Cerebellar cortex (tissue), 1 donor: Measurements from ENCODE around the gene SLC6A1.
A peak's percentile ranks its signal among the peaks of the same experiment; 100 is the strongest.

Experiments used
- DNase-seq: peaks from one replicate; pipeline ENCODE4 v3.0.0-alpha.2; 2015; ENCODE audit warnings: low spot score

The SLC6A1 gene

DNA sequence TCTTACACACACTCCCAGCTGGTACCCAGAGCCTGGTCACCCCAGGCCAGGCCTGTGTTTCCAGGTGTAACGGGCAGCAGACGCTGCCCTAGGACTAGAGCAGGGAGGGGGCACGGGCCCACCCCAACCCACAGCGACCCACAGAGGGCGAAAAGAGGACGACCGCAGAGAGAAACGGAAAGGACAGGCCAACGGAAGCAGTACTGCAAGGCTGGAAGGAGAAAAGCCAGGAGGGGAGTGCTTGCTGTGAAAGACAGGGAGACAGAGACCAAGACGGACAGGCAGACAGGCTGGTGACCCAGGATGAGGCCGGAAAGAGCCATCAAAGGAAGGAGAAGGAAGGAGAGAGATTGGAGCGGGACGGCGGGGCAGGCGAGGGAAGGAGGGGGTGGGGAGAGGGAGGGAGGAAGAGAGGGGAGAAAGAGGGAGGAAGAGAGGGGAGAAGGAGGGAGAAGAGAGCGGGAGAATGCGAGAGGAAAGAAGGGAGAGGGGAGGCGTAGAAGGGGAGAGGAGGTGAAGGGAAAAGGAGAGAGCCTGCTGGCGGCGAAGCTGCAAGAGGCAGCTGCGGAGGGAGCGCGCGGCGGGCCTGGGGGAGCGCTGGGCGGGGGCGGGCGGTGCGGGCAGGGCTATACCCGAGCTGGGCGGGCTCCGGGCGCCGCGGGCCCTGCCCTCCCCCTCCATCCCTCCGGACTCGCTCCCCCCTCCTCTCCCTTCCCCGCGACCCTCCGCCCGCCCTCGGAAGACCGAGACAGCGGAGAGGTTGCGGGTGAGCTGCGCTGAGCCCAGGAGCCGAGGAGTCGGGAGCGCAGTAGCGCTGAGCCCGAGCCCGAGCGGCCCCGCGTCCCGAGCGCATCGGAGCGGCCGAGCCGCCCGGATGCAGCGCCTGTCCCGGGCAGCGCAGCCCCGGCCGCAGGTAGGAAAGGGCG lies at the start of gene SLC6A1:
Gene SLC6A1, plus strand, starts transcription at position 732 of the 926 bp plus-strand sequence. CDS start 24,464 bp downstream, outside the sequence.
- no peak for DNase-seq

DNA sequence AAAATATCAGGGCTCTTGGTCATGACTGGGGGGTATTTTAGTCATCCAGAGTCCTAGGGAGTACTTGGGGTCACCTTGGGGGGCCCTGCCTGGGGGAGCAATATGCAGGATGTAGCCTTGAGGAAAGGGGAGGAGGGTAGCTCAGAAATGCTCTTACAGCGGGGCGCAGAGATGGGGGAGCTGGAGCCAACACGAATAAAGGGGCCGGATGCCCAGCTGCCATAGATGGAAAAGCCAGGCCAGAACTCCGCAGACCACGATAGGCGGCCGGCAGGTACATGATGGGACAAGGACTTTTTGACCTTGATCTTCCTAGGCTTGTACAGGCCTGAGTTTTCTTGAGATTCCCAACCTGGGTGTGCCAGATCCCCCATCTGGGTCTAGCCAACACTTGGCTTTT lies 47.7 kb upstream of the SLC6A1 start:
- DNase-seq, result no peak

DNA sequence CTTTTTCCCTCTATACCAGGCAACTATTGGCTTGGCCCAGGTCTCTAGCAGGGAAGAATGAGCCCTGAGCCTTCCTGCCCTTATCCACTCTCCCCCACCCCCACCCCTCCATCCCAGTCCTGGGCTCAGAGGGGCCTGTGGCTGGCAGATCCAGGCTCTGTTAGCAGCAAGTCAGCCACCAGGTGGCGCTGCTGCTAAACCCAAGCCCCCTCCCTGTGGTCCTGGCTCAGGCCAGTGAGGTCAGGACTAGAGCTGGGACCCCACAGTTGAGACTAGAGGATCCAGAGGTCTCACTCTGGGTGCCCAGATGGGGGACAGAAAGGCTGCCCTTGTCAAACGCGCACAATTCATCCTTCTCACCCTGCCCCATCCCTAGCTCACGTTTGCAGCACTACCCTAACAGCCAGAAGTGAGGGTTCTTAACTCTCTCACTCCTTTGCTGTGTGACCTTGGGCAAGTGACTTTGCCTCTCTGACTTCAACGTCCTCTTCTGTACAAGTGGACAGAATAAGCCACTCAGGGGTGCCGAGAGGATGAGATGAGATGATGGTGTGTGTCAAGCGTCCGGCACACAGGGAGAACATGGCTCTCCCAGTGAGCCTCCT lies 46.8 kb upstream of the SLC6A1 start:
- peak; percentile 41 for DNase-seq

DNA sequence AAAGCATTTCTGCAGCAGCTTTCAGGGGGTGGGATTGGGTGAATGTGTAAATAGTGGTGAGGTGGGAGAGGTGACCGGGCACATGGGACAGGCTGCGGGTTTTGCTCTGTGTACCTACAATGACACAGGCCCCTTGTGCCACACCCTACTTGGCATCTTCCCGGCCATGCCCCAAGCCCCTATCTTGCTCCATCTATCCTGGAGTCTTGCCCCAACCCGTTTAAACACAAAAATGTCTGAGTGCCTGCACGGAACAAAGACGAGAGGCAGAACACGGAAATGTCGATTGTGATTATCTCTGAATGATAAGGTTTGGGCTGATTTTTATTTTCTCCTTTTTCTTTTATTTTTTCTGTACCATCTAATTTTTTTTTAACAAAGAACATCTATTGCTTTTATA lies 46.0 kb upstream of the SLC6A1 start:
- DNase-seq, result no peak

DNA sequence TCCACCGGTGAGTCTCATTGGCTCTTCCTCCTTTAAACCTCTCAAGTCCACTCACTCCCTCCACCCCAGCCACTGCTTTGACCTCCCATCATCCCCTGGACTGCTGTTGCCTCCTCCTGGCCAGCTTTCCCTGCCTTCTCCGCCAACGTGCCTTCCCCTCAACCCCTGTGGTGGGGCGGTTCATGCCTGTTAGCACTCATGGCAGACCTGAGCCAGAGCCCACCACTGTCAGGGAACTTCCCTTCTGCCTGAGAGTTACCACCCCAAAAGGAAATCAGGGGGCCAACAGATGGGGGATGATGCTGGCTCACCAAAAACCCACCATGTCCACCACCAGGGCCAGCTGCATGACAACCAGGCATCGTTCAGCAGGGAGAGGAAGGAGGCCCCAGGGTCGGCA lies 44.2 kb upstream of the SLC6A1 start:
- DNase-seq, result no peak

DNA sequence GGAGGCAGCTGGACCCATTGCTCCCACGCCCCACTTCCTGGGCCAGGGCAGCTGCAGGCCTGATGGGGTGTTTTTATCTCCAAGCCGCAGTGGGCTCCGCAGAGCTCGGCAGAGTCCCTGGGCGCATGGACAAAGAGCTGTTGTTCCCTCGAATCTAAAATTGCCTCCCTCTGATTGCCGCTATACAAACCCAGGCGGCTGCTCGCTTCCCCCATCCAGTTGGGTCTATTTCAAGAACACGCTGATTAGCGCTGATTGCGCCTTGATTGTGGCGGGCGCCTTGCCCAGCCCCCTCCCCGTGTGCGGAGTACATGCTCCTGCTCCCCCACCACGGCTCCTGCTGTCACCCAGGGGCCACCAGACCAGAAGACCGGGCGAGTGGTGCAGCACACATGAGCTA lies 43.4 kb upstream of the SLC6A1 start:
- DNase-seq, result no peak

DNA sequence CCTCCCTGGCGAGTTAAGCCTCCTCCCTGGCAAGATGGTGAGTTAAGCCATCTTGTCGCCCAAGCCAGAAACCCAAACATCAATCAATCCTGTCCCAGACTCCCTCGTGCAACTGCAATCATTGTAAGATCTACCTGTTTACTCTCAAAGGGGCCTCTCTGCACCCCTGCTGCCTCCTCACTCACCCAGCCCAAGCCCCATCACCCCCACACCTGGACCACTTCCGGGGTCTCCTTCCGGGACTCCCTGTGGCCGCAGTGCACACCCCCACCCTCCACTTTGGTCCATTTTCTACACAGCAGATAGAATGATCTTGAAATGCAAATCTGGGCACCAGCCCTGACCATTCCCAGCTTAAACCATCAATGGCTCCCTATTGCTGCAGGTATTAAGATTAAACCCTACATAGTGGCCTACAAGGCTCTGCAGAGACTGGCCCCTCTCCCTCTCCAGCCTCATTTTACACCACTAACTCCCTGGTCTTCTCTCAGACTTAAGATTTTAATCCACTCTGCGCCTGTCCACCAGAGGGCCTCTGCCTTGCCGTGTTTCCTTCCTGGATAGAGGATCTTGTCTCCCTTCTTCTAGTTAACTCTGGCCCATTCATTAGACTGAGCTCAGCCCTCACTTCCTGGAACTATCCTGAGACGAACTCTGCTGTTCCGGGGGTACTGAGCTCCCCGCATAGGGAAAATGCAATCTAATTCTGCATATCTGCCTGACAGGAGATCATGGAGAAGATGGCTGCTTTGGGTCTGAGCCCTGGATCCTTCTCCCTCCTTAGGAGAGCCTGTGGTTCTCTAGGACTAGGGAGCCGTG lies 41.9 kb upstream of the SLC6A1 start:
- peak; percentile 30 for DNase-seq

DNA sequence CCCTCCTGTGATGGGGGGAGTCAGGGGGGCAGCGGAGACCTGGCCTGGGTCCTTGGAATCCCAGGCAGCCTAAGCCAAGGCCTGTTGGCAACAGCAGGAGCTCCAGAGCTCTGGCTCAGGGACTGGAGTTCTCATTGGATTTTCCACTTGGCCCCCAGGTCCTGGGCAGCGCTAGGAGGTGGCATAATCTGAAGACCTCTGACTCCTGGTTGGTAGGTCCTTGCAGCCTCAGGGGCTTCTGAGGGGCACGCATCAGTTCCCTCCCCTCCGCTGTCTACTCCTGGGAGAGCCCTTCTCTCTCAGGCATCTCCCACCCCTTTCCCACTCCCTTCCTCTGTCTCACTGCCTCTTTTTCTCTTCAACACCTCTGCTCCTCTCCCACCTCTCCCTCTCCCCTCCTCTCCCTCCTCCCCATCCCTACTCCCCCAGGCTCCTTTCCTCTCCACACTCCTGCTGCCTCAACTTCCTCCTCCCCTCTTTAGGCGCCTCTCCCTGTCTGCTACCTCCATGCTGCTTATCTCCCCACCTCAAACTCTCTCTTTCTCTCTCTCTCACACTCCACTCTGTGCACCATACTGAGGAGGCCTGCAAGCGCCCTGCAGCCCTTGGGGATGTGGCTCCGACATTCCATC lies 41.1 kb upstream of the SLC6A1 start:
- DNase-seq, result no peak

DNA sequence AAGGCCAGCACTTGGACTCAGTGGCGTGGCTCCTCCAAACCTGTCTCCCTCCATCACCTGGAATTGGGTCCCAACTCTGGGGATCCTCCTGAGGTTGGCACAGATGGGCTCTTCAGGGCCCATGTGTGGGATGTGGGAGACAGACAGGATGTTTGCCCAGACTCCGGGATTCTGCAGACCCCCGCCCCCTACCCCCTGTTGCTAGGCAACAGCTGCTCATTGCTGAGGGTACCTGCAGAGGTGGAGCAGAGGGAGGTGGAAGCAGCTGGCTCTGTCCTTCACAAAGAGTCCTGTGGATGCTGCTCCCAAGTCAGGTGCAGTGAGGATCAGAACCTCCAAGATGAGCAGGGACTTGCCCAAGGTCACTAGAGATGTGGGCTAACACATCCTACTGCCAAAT lies 40.0 kb upstream of the SLC6A1 start:
- no peak for DNase-seq

DNA sequence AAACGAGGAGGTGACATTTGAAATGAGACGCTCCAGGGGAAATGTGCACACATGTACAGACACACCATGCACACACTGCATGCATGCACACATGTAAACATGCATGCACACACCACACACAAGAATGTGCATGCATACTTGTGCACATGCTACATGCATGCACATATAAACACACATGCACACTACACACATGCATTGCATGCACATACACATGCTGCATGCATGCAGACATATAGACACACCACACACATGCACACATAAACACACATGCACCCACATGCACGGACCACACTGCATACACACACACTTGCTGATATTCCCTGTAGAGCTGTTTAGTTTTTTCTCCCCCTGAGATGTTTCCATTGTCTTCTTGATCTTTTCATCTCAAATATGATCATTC lies 37.8 kb upstream of the SLC6A1 start:
- DNase-seq, result no peak

DNA sequence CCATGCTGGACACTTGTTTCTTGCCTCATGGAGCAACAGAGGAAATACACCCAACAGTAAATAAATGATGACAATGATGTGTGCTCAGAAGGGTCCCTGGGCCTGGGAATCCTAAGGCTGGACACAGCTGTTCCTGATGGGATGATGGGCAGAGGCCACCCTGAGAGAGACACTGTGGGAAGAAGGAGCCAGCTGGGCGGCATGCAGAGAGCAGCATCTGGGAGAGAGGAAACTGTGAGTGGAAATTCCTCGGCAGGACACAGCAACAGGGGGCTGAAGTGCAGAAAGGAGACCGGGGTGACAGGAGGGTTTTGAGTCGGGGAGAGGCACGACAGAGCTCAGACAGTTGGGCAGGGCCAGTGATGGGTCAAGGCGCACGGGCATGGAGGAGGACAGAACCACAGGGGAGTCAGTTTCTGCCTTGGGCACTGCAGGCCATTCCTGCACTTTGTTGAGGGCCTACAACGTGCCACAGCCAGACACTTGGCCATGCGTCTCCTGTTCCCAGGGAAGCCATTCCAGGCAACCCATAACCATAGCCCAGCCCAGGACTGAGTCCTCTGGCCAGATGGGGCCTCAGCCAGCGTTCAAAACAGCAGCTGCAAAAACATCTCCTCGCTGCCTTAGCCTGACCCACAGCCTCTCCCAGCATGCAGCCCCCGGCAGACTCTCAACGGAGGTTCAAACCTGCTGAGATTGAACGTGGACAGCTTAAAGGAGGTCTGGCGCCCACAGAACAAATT lies 36.7 kb upstream of the SLC6A1 start:
- DNase-seq, result no peak

DNA sequence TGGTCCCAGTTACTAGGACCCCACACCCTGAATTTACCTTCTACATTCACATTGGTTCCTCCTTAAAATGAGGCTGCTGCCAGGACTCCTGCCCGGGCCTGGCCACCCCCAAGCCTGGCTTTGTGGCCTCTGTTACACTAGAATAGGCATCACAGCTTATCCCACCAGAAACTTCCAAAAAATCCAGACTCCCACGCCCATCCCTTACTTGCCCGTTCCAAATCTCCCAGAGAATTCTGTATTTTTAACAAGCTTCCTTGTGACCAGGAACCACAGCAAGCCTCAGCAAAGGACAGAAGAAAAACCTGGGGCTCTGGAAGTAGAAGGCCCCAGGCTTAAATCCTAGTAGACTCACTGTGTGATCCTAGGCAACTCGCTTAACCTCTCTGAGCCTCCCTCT lies 36.0 kb upstream of the SLC6A1 start:
- no peak for DNase-seq

DNA sequence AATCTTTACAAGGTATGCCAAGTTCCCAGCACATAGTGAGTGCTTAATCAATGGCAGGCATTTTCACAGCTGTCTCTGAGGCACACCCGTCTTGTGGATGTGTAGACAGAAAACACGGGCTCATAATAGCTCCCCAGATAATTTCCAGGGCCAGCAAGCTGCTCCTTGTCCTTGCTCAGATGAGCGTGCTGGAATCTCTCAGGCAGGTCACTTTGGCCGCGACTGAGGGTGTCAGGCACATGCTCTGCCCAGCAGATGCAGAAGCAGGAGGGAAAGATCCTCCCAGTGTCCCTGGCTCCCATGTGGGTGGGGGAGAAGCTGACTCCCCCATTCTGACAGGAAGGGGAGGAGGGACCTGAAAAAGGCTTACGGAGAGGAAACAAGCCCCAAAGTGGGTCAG lies 35.6 kb upstream of the SLC6A1 start:
- DNase-seq, result peak; percentile 65

DNA sequence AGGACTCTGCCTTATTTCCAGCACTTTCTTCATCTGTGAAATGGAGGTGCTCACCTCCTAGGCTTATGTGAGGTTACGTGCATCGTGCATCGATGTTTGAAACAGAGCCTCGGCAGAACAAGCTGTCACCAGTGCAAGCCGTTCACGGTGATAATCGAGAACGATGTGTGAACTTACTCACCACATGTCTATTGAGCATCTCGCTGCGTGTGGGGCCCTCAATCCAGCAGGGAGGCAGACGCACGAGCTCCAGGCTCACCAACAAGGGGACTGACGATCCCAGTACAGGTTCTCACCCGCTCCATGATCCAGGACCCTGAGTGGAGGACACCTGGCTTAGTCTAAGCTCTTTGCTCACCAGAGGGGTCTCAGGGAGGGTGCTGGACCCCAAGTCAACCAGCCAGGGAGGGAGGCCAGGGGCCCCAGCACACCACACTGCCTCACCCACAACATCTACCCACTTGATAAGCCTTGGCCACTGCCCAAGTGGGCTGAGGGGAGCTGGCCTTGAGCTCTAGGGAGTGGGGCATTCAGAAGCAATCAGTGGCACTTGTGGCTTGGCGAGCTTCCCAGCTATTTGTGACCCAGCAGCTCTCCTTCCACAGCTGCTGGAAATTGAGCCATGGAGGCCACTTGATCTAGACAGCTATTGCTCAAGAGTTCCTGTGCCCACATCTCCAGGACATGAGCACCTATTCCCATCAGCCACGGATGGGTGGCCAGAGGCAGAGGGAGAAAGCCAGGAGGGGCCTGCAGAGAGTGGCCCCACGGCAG lies 34.4 kb upstream of the SLC6A1 start:
- DNase-seq, result no peak

DNA sequence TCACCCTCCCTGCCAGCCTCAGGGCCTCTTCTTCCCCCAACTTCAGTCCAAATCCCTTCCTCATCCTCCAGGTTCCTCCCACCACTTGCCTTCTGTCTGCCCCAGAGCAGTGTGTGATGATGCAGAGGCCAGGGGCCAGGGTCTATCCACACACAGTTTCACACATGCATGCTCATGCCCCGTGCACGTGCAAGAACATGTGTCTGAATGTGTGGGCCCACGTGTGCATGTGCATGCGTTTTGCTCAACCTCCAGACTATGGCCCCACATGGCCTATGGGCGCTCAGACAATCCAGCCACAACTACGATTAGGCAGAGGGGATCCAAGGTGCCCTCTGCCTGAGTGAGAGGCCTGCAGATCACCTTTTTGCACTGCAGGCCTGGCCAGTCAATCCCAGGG lies 32.3 kb upstream of the SLC6A1 start:
- DNase-seq, result no peak

DNA sequence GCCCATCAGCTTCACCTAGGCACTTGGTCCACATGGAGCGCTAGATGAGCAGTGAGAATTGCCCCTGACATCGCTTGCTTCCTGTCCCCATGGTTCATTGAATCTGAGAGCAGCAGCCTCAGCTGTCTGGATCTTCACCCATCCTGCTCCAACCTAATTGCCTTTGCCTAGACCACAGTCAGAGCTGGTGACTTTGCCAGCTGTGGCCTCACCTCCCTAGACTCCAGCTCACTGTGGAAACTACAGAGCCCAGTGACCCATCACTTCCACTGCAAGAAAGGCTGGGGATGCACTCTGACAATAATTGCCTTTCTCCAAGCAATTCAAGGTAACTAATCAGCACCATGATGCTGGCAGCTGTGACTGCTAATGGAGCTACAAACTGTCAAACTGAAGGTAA lies 30.6 kb upstream of the SLC6A1 start:
- DNase-seq, result no peak

DNA sequence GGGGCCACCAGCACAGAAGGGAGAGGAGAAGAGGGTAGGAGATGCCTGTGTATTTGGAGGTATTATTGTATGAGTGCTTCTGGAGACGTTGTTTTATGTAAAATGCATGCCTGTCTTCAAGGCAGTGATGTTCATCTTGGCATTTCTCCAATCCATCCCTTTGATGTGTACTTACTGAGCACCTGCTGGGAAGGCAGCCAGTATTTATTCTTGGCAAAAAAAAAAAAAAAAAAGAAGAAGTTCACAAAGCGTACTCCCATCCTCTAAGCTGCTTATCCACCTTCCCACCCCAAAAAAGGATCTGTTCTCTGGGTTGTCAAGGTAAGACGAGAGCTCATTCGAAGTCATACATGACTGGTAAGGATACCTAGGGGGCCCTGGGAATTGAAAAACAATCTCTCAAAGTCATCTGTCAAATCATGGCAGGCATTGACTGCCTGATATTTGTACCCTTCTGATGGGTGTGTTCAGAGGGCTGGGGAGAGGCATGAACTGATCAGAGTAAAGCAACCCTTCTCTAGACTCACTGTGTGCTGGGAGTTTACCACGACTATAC lies 30.0 kb upstream of the SLC6A1 start:
- no peak for DNase-seq

DNA sequence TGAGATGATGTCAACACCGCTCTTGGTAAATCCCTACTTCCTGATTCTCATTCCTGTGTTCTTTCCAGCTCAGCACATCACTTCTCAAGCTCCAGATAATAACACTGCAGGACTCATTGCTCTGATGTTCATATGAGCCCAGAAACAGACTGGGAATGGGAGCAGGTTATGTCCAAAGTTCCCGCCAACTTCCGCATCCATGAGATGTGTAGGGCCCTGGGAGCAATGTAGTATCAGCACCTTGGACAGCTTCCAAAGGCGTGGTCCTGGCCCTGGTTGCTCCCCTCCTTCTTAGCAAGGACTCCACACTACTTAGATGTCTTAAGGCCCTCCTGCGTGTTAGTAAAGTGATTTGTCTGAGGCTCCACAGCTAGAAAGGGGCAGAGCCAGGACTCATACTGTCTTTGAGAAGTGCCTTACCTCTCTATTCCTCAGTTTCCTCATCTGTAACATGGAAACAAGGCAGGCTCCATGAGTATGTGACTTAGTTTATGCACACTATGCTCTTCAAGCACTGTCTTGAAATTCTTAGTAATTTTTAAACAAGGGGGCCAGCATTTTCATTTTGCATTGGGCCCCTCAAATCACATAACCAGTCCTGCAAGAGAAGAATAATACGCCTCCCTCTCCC lies 27.9 kb upstream of the SLC6A1 start:
- DNase-seq, result no peak

DNA sequence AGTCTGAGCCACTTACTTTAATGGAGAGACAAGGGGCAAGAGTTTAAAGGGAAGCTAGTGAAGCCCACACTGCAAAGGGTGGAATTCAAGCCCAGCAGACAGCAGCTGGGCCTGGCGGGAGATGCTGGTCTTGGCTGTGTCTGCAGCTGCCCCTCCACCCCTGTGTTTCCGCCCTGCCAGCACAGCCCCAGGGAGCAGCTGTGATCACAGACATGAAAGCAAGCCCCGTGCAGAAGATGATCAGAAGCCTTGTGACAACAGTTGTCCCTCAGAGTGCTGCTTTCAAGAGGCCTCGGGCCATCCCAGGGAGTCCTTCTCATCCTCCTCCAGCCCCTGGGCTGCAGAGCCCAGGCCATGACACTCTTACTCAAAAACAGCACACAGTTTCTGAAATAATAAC lies 24.1 kb upstream of the SLC6A1 start:
- DNase-seq, result no peak
